HepG2 (cell line): ENCODE data around the gene MROH2A. TPM values are rescaled to one million over a fixed set of nuclear protein-coding genes. Genes with fewer than 3 reads are reported as not detected.
A peak's percentile ranks its signal among the peaks of the same experiment; 100 is the strongest.

Source experiments
- BRCA1 ChIP-seq: sonication (generic); formaldehyde crosslinking; IDR thresholded peaks from 2 replicates; pipeline ENCODE4 v1.4.0; 2020; ENCODE audit warnings: missing genetic modification reagents
- CC2D1A ChIP-seq: sonication (generic); formaldehyde crosslinking; IDR thresholded peaks from 2 replicates; pipeline ENCODE4 v1.8.1; 2023; ENCODE audit warnings: mild to moderate bottlenecking, missing genetic modification reagents
- EED ChIP-seq: sonication (generic); formaldehyde crosslinking; IDR thresholded peaks from 2 replicates; pipeline ENCODE4 v1.5.0; 2020; ENCODE audit warnings: mild to moderate bottlenecking, missing genetic modification reagents
- ETV6 ChIP-seq: sonication (generic); formaldehyde crosslinking; conservative IDR thresholded peaks from 2 replicates; pipeline ENCODE4 v1.4.0; 2020; ENCODE audit warnings: missing genetic modification reagents
- KDM4B ChIP-seq: sonication (generic); formaldehyde crosslinking; IDR thresholded peaks from 2 replicates; pipeline ENCODE4 v1.4.0; 2020; ENCODE audit warnings: missing genetic modification reagents
- MATR3 ChIP-seq: sonication (generic); formaldehyde crosslinking; IDR thresholded peaks from 2 replicates; pipeline ENCODE4 v1.4.0; 2020; ENCODE audit warnings: missing genetic modification reagents
- NPAS2 ChIP-seq: sonication (generic); formaldehyde crosslinking; IDR thresholded peaks from 2 replicates; pipeline ENCODE4 v1.8.0; 2022; ENCODE audit warnings: mild to moderate bottlenecking, missing genetic modification reagents, borderline replicate concordance
- NR2F1 ChIP-seq, 2 experiments: fragments of 450-650 bp in 1 of 2; formaldehyde crosslinking in 1 of 2; IDR thresholded peaks; 2 replicates each; pipeline versions ENCODE4 v1.5.0 to v1.6.1; 2016 to 2020; ENCODE audit warnings: mild to moderate bottlenecking in 1 of 2, missing compliant biosample characterization in 1 of 2, missing genetic modification reagents in 1 of 2, moderate library complexity in 1 of 2
- NR2F2 ChIP-seq: IDR thresholded peaks from 2 replicates; pipeline ENCODE4 v1.6.1; 2012; ENCODE audit warnings: low read depth, inconsistent platforms, borderline replicate concordance
- RNF219 ChIP-seq: sonication (generic); formaldehyde crosslinking; IDR thresholded peaks from 2 replicates; pipeline ENCODE4 v1.5.0; 2020; ENCODE audit warnings: mild to moderate bottlenecking, missing genetic modification reagents
- TCF12 ChIP-seq, 2 experiments: fragments of 450-650 bp in 1 of 2; sonication (generic) in 1 of 2; formaldehyde crosslinking in 1 of 2; IDR thresholded peaks; 2 replicates each; pipeline versions ENCODE4 v1.6.1 to v1.8.0; 2017 to 2022; ENCODE audit warnings: antibody characterized with exemption in 1 of 2, mild to moderate bottlenecking in 1 of 2, missing genetic modification reagents in 1 of 2, moderate library complexity in 1 of 2
- TOE1 ChIP-seq: sonication (generic); formaldehyde crosslinking; IDR thresholded peaks from 2 replicates; pipeline ENCODE4 v1.4.0; 2020; ENCODE audit warnings: mild to moderate bottlenecking, missing genetic modification reagents
- ZBTB39 ChIP-seq: sonication (generic); formaldehyde crosslinking; IDR thresholded peaks from 2 replicates; pipeline ENCODE4 v1.5.0; 2020; ENCODE audit warnings: missing genetic modification reagents
- ZKSCAN1 ChIP-seq: fragments of 150-350 bp; IDR thresholded peaks from 2 replicates; pipeline ENCODE4 v1.6.1; 2014; ENCODE audit warnings: low read length
- ZNF713 ChIP-seq: sonication (generic); formaldehyde crosslinking; IDR thresholded peaks from 2 replicates; pipeline ENCODE4 v1.4.0; 2020; ENCODE audit warnings: mild to moderate bottlenecking, missing genetic modification reagents
- ZNF749 ChIP-seq: sonication (generic); formaldehyde crosslinking; IDR thresholded peaks from 2 replicates; pipeline ENCODE4 v1.8.0; 2022; ENCODE audit warnings: mild to moderate bottlenecking, missing genetic modification reagents, moderate library complexity, borderline replicate concordance
- ZNF790 ChIP-seq: sonication (generic); formaldehyde crosslinking; IDR thresholded peaks from 2 replicates; pipeline ENCODE4 v1.8.0; 2022; ENCODE audit warnings: missing genetic modification reagents, mild to moderate bottlenecking, borderline replicate concordance
- ZSCAN31 ChIP-seq: sonication (generic); formaldehyde crosslinking; IDR thresholded peaks from 2 replicates; pipeline ENCODE4 v1.5.0; 2020; ENCODE audit warnings: low read depth, mild to moderate bottlenecking, missing genetic modification reagents
- polyA plus RNA-seq, 8 experiments: library from polyadenylated mRNA; depleted of rRNA in 3 of 8; stranded (reverse) in 7 of 8; unstranded in 1 of 8; fragments of >200 nt; fragmentation: Illumina TruSeq in 4 of 8; extraction: Trizol in 4 of 8; gene quantifications; 2 replicates each; pipeline versions ENCODE4 v1.2.1 to v1.2.3, GENCODE V29; 2011 to 2016; ENCODE audit warnings: low read depth in 4 of 8, missing spikeins in 1 of 8, mixed read lengths in 1 of 8; ENCODE audit not compliant: insufficient read depth in 1 of 8
- total RNA-seq, 5 experiments: library from RNA; depleted of rRNA; stranded (reverse); fragments of >200 nt; fragmentation: Illumina TruSeq; extraction: Trizol; gene quantifications; 2 replicates each; pipeline ENCODE4 v1.2.3, GENCODE V29; 2016; ENCODE audit warnings: low read depth in 1 of 5
- TF ChIP-seq, protein P1 (sequence below): sonication (generic); formaldehyde crosslinking; IDR thresholded peaks from 2 replicates; pipeline ENCODE4 v1.4.0; 2020; ENCODE audit warnings: missing genetic modification reagents

MROH2A gene
- total and polyA plus RNA-seq, 2 of the 13 experiments (the other 11 are each of a cell fraction or from before 2014, with no cell fraction given), result 0.03 to 0.04 TPM

DNA sequence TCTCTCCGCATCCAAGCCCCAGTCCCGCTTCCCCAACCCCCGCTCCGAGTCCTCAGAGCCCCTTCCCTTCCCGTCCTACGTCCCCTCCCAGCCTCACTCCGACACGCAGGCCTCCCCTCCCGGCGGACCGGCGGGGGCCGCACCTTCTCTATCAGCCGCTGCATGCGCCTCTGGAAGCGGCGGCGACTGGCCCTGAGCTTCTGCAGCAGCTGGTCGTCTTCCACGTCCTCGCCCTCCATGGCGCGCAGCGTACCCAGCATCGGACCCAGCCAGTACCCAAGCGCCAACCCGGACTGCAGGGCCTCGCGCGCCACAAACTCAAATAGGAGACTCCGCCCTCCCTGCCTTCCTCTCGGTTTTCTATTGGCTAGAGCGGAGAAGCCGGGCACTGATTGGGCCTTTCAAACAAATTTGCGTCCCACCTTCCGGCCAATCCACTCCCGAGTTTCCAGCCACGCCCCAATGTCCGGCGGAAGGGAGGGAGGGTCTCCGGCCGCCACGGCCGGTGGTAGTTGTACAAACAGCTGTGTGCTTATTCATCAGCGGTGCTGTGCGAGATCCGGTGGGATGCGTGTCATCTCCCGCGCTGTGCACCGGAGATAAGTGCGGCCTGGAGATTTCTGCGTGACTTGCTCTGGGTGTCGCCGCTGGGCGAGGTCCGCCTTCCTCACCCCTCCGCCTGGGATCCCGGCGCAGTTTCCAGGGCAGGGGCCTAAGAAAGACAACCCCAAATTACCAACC lies 76.3 kb downstream of the MROH2A start, which contains the start of gene HJURP (continued):
- TF ChIP-seq, protein P1, sequence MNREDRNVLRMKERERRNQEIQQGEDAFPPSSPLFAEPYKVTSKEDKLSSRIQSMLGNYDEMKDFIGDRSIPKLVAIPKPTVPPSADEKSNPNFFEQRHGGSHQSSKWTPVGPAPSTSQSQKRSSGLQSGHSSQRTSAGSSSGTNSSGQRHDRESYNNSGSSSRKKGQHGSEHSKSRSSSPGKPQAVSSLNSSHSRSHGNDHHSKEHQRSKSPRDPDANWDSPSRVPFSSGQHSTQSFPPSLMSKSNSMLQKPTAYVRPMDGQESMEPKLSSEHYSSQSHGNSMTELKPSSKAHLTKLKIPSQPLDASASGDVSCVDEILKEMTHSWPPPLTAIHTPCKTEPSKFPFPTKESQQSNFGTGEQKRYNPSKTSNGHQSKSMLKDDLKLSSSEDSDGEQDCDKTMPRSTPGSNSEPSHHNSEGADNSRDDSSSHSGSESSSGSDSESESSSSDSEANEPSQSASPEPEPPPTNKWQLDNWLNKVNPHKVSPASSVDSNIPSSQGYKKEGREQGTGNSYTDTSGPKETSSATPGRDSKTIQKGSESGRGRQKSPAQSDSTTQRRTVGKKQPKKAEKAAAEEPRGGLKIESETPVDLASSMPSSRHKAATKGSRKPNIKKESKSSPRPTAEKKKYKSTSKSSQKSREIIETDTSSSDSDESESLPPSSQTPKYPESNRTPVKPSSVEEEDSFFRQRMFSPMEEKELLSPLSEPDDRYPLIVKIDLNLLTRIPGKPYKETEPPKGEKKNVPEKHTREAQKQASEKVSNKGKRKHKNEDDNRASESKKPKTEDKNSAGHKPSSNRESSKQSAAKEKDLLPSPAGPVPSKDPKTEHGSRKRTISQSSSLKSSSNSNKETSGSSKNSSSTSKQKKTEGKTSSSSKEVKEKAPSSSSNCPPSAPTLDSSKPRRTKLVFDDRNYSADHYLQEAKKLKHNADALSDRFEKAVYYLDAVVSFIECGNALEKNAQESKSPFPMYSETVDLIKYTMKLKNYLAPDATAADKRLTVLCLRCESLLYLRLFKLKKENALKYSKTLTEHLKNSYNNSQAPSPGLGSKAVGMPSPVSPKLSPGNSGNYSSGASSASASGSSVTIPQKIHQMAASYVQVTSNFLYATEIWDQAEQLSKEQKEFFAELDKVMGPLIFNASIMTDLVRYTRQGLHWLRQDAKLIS (CRISPR knock-in tag), result no peak; the same call in 1 of the 2 replicates
- TF ChIP-seq NPAS2 (CRISPR knock-in tag) (no peak), NR2F2 (no peak), TCF12 (IDR thresholded peaks at IDR 0.05) (no peak), TCF12 (CRISPR knock-in tag; IDR thresholded peaks at IDR 0.05) (peak; percentile 44; the same call in 1 of the 2 replicates), MATR3 (CRISPR knock-in tag) (peak; percentile 76; the same call in 1 of the 2 replicates), ZNF713 (no peak), ZNF749 (CRISPR knock-in tag) (peak; percentile 96; the same call in 1 of the 2 replicates), BRCA1 (no peak), KDM4B (no peak), RNF219 (CRISPR knock-in tag) (no peak), CC2D1A (CRISPR knock-in tag) (0 out of 2 replicates have a peak, but pooled peaks have one; percentile 57), ETV6 (CRISPR knock-in tag) (no peak; the same call in 1 of the 2 replicates), ZBTB39 (CRISPR knock-in tag) (peak; percentile 71; the same call in 1 of the 2 replicates), NR2F1 (CRISPR knock-in tag; IDR thresholded peaks at IDR 0.05) (no peak), ZNF790 (CRISPR knock-in tag) (peak; percentile 82; the same call in 1 of the 2 replicates), ZKSCAN1 (no peak), EED (CRISPR knock-in tag) (peak; percentile 54; the same call in 1 of the 2 replicates), ZSCAN31 (CRISPR knock-in tag) (peak; percentile 86), TOE1 (CRISPR knock-in tag) (no peak)
